WTC11 (cell line): Measurements from ENCODE around the gene RPL18.

ENCODE experiments used
- CREM ChIP-seq: sonication (generic); formaldehyde crosslinking; IDR thresholded peaks from 2 replicates; pipeline ENCODE4 v1.8.1; 2022; ENCODE audit warnings: mild to moderate bottlenecking, missing genetic modification reagents, moderate library complexity
- CTCF ChIP-seq: fragments of 200-600 bp; IDR thresholded peaks from 2 replicates; pipeline ENCODE4 v1.8.0; 2022; ENCODE audit warnings: antibody characterized with exemption
- E2F5 ChIP-seq: sonication (generic); formaldehyde crosslinking; IDR thresholded peaks from 2 replicates; pipeline ENCODE4 v1.8.1; 2022; ENCODE audit warnings: mild to moderate bottlenecking, moderate library complexity, missing genetic modification reagents
- ESRRA ChIP-seq: sonication (generic); formaldehyde crosslinking; IDR thresholded peaks from 2 replicates; pipeline ENCODE4 v1.8.1; 2022; ENCODE audit warnings: mild to moderate bottlenecking, missing genetic modification reagents, borderline replicate concordance
- FOXK1 ChIP-seq: sonication (generic); formaldehyde crosslinking; IDR thresholded peaks from 2 replicates; pipeline ENCODE4 v1.8.0; 2022; ENCODE audit warnings: mild to moderate bottlenecking, moderate library complexity, missing genetic modification reagents
- PRDM15 ChIP-seq: sonication (generic); formaldehyde crosslinking; IDR thresholded peaks from 2 replicates; pipeline ENCODE4 v1.8.0; 2022; ENCODE audit warnings: missing genetic modification reagents
- ZNF121 ChIP-seq: sonication (generic); formaldehyde crosslinking; IDR thresholded peaks from 2 replicates; pipeline ENCODE4 v1.8.0; 2023; ENCODE audit warnings: missing genetic modification reagents
- TF ChIP-seq, protein P1 (sequence below): sonication (generic); formaldehyde crosslinking; IDR thresholded peaks from 2 replicates; pipeline ENCODE4 v1.8.0; 2022; ENCODE audit warnings: mild to moderate bottlenecking, missing genetic modification reagents
- TF ChIP-seq, protein P2 (sequence below): sonication (generic); formaldehyde crosslinking; IDR thresholded peaks from 2 replicates; pipeline ENCODE4 v1.8.0; 2022; ENCODE audit warnings: mild to moderate bottlenecking, missing genetic modification reagents
- TF ChIP-seq, protein P3 (sequence below): sonication (generic); formaldehyde crosslinking; IDR thresholded peaks from 2 replicates; pipeline ENCODE4 v1.8.1; 2023; ENCODE audit warnings: mild to moderate bottlenecking, missing genetic modification reagents, moderate library complexity

DNA sequence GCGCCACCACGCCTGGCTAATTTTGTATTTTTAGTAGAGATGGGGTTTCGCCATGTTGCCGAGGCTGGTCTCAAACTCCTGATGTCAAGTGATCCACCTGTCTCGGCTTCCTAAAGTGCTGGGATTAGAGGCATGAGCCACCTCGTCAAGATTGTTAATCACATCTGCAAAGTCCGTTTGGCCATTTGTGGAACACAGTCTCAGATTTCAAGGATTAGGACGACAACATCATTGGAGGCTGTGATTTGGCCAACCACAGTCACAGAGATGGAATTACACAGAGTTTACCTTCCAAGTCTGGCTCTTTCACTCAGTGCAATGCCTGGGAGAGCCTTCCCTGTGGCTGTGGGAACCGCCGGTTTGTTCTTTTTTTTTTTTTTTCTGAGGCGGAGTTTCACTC, 49.2 kb downstream of the RPL18 start:
- no peak for TF ChIP-seq CTCF
- TF ChIP-seq, protein P1, sequence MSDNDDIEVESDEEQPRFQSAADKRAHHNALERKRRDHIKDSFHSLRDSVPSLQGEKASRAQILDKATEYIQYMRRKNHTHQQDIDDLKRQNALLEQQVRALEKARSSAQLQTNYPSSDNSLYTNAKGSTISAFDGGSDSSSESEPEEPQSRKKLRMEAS (CRISPR knock-in tag): no peak
- TF ChIP-seq, protein P2, sequence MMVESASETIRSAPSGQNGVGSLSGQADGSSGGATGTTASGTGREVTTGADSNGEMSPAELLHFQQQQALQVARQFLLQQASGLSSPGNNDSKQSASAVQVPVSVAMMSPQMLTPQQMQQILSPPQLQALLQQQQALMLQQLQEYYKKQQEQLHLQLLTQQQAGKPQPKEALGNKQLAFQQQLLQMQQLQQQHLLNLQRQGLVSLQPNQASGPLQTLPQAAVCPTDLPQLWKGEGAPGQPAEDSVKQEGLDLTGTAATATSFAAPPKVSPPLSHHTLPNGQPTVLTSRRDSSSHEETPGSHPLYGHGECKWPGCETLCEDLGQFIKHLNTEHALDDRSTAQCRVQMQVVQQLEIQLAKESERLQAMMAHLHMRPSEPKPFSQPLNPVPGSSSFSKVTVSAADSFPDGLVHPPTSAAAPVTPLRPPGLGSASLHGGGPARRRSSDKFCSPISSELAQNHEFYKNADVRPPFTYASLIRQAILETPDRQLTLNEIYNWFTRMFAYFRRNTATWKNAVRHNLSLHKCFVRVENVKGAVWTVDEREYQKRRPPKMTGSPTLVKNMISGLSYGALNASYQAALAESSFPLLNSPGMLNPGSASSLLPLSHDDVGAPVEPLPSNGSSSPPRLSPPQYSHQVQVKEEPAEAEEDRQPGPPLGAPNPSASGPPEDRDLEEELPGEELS (CRISPR knock-in tag): no peak
- TF ChIP-seq, protein P3, sequence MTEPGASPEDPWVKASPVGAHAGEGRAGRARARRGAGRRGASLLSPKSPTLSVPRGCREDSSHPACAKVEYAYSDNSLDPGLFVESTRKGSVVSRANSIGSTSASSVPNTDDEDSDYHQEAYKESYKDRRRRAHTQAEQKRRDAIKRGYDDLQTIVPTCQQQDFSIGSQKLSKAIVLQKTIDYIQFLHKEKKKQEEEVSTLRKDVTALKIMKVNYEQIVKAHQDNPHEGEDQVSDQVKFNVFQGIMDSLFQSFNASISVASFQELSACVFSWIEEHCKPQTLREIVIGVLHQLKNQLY (CRISPR knock-in tag): no peak
- no peak for TF ChIP-seq ESRRA (CRISPR knock-in tag)
- no peak for TF ChIP-seq CREM (CRISPR knock-in tag)
- no peak for TF ChIP-seq ZNF121 (CRISPR knock-in tag)
- no peak for TF ChIP-seq PRDM15 (CRISPR knock-in tag)
- TF ChIP-seq E2F5 (CRISPR knock-in tag): no peak
- TF ChIP-seq FOXK1 (CRISPR knock-in tag): no peak
